PFSK-1 (cell line): ENCODE measurements around the gene FXN.

Experiments
- FOXP2 ChIP-seq: optimal IDR thresholded peaks from 2 replicates; pipeline ENCODE3; 2011; ENCODE audit warnings: borderline replicate concordance, control low read depth, inconsistent platforms; ENCODE audit not compliant: insufficient read depth; ENCODE audit errors: extremely low read length, extremely low read depth
- POLR2AphosphoS5 ChIP-seq: IDR thresholded peaks from 2 replicates; pipeline ENCODE4 v1.6.1; 2012; ENCODE audit warnings: low read depth, mild to moderate bottlenecking, control low read depth, low read length, moderate library complexity
- REST ChIP-seq, 2 experiments: IDR thresholded peaks; 2 replicates each; pipeline versions ENCODE4 v1.6.1 to v1.8.0; 2011 to 2012; ENCODE audit warnings: low read depth in 2 of 2, low read length in 2 of 2, control low read depth in 1 of 2, inconsistent platforms in 1 of 2, mild to moderate bottlenecking in 1 of 2, moderate library complexity in 1 of 2; ENCODE audit not compliant: insufficient read depth in 1 of 2
- SIN3A ChIP-seq: IDR thresholded peaks from 2 replicates; pipeline ENCODE4 v1.6.1; 2012; ENCODE audit warnings: mild to moderate bottlenecking, low read length, moderate library complexity, borderline replicate concordance; ENCODE audit not compliant: insufficient read depth
- TAF1 ChIP-seq: IDR thresholded peaks from 2 replicates; pipeline ENCODE4 v1.6.1; 2012; ENCODE audit warnings: low read length, control low read depth, borderline replicate concordance; ENCODE audit not compliant: insufficient read depth

FXN gene

DNA sequence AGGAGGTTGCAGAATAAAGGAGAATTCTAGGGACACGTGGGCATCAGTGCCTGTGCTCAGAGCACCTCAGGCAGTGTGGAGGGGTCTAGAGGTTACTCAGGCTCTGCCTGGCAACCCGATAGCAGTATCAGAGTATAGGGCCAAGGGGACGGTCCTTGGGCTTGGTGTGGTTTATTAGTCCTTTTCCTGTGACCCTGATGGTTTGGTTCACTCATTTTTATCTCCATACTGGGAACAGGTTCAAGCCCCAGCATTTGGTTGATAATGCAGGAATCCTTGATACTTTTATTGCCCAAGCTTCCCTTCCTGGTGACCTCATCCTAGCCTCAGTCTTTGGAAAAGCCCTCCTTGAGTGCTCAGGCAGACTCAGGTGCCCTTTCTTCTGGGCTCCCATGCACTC, 35.5 kb downstream of the FXN start:
- TF ChIP-seq REST (IDR thresholded peaks at IDR 0.05; ENCODE audit: insufficient read depth in 1 of 2, low read depth in 2 of 2, low read length in 2 of 2) = no peak
- TF ChIP-seq TAF1 = no peak
- TF ChIP-seq POLR2AphosphoS5 = no peak
- no peak for TF ChIP-seq FOXP2
- TF ChIP-seq SIN3A = no peak

DNA sequence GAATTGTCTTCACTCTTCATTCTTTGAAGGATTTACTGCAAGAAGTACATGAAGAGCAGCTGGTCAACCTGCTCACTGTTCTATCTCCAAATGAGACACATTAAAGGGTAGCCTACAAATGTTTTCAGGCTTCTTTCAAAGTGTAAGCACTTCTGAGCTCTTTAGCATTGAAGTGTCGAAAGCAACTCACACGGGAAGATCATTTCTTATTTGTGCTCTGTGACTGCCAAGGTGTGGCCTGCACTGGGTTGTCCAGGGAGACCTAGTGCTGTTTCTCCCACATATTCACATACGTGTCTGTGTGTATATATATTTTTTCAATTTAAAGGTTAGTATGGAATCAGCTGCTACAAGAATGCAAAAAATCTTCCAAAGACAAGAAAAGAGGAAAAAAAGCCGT, 37.6 kb downstream of the FXN start:
- no peak for TF ChIP-seq SIN3A
- no peak for TF ChIP-seq TAF1
- TF ChIP-seq FOXP2 = no peak
- no peak for TF ChIP-seq POLR2AphosphoS5
- no peak for TF ChIP-seq REST (IDR thresholded peaks at IDR 0.05; ENCODE audit: insufficient read depth in 1 of 2, low read depth in 2 of 2, low read length in 2 of 2)

DNA sequence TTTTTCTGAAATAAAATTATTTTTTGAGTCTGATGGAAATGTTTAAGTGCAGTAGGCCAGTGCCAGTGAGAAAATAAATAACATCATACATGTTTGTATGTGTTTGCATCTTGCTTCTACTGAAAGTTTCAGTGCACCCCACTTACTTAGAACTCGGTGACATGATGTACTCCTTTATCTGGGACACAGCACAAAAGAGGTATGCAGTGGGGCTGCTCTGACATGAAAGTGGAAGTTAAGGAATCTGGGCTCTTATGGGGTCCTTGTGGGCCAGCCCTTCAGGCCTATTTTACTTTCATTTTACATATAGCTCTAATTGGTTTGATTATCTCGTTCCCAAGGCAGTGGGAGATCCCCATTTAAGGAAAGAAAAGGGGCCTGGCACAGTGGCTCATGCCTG, 39.2 kb downstream of the FXN start:
- TF ChIP-seq REST (IDR thresholded peaks at IDR 0.05; ENCODE audit: insufficient read depth in 1 of 2, low read depth in 2 of 2, low read length in 2 of 2) = no peak
- no peak for TF ChIP-seq POLR2AphosphoS5
- no peak for TF ChIP-seq TAF1
- TF ChIP-seq SIN3A = no peak
- no peak for TF ChIP-seq FOXP2

GRCh38 chr9:69076550-69076949, 41.0 kb downstream of the FXN start:
- TF ChIP-seq FOXP2 = no peak
- TF ChIP-seq POLR2AphosphoS5 = no peak
- TF ChIP-seq TAF1 = no peak
- no peak for TF ChIP-seq SIN3A
- TF ChIP-seq REST (IDR thresholded peaks at IDR 0.05; ENCODE audit: insufficient read depth in 1 of 2, low read depth in 2 of 2, low read length in 2 of 2) = no peak

- TF ChIP-seq SIN3A = no peak
- TF ChIP-seq REST (IDR thresholded peaks at IDR 0.05; ENCODE audit: insufficient read depth in 1 of 2, low read depth in 2 of 2, low read length in 2 of 2) = no peak
- no peak for TF ChIP-seq TAF1
- TF ChIP-seq POLR2AphosphoS5 = no peak
- no peak for TF ChIP-seq FOXP2
Observed at GRCh38 chr9:69078069-69078468, 42.5 kb downstream of the FXN start.
